ENCODE data around the gene FAM50B. TPM values are rescaled to one million over a fixed set of nuclear protein-coding genes. Genes with fewer than 3 reads are reported as not detected.

FAM50B gene
- total and polyA plus RNA-seq, 2 of the 4 experiments (the other 2 are of a cell fraction): 4.1 to 7.4 TPM

- Histone ChIP-seq H2AK9ac (replicated peaks; ENCODE audit: low read depth, low read length, poor library complexity) (no peak overlapping the region), H3K4me3 (ENCODE audit: insufficient read depth, low read depth, low read length) (no peak overlapping the region), H3K4me2 (ENCODE audit: low read depth, low read length) (no peak overlapping the region), H4K91ac (ENCODE audit: insufficient read depth, low read depth, low read length) (no peak overlapping the region), H3K9me1 (ENCODE audit: insufficient read depth, low read length) (no peaks in the 10 kb centered on the region; the same call in 1 of the 2 replicates), H2AFZ (replicated peaks; ENCODE audit: low read length, poor library complexity) (no peak overlapping the region), H3K27ac (ENCODE audit: insufficient read depth, low read length) (no peak overlapping the region), H2BK120ac (ENCODE audit: low read depth, low read length) (no peak overlapping the region), H3K36me3 (ENCODE audit: control insufficient read depth, insufficient read depth, low read length) (no peaks in the 10 kb centered on the region), H3K18ac (ENCODE audit: low read depth, low read length) (no peak overlapping the region), H4K20me1 (ENCODE audit: insufficient read depth, low read length) (no peaks in the 10 kb centered on the region), H2BK15ac (ENCODE audit: low read depth, low read length) (no peak overlapping the region), H2BK20ac (ENCODE audit: low read depth, low read length) (no peak overlapping the region), H3K4ac (ENCODE audit: low read depth, low read length) (no peak overlapping the region), H2AK5ac (ENCODE audit: low read depth, low read length) (no peak overlapping the region), H3K9ac (ENCODE audit: low read depth, low read length) (no peak overlapping the region), H3K23ac (ENCODE audit: low read depth, low read length) (no peak overlapping the region), H3K56ac (ENCODE audit: extremely low read depth, insufficient read depth, low read length) (no peak overlapping the region), H3K27me3 (ENCODE audit: control insufficient read depth, insufficient read depth, low read length) (peaks cover 2% of the 10 kb centered on the region; the same call in 1 of the 2 replicates), H3K4me1 (ENCODE audit: control insufficient read depth, insufficient read depth, low read length) (no peaks in the 10 kb centered on the region), H4K8ac (ENCODE audit: low read depth in 2 of 2, low read length in 2 of 2) (no peak overlapping the region), H2BK5ac (ENCODE audit: low read depth, low read length, poor library complexity, severe bottlenecking) (no peak overlapping the region), H3K14ac (replicated peaks; ENCODE audit: low read depth, low read length) (no peak overlapping the region), H3K79me1 (ENCODE audit: low read depth in 1 of 2, low read length in 2 of 2) (no peaks in the 10 kb centered on the region), H4K5ac (ENCODE audit: low read depth, low read length) (no peak overlapping the region), H3K9me3 (ENCODE audit: control insufficient read depth, insufficient read depth, low read length) (no peaks in the 10 kb centered on the region)
- intact Hi-C loops (cut with micrococcal nuclease): no loop called here
- ATAC-seq (ENCODE audit: low read depth) (no peak), DNase-seq (peak; percentile 25)
- ChIA-PET CTCF (no interaction called here), POLR2A (ENCODE audit: unreplicated experiment) (interaction anchor here (0.6 kb wide), 1 partner anchor 29 kb away, joined by 4 read pairs; no protein-coding TSS in a partner anchor)
- WGBS, 2 experiments (ENCODE audit: extremely low coverage in 2 of 2, insufficient read length in 1 of 2): no CpG with 5 or more reads among the region's 4 CpGs
- TF ChIP-seq CTCF (conservative IDR thresholded peaks at IDR 0.05; ENCODE audit: low read depth, low read length): no peak
- no peak for TF ChIP-seq SMC3 (IDR thresholded peaks at IDR 0.05; ENCODE audit: low read depth, low read length)
- TF ChIP-seq, protein P1, sequence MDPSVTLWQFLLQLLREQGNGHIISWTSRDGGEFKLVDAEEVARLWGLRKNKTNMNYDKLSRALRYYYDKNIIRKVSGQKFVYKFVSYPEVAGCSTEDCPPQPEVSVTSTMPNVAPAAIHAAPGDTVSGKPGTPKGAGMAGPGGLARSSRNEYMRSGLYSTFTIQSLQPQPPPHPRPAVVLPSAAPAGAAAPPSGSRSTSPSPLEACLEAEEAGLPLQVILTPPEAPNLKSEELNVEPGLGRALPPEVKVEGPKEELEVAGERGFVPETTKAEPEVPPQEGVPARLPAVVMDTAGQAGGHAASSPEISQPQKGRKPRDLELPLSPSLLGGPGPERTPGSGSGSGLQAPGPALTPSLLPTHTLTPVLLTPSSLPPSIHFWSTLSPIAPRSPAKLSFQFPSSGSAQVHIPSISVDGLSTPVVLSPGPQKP (IDR thresholded peaks at IDR 0.05; ENCODE audit: borderline replicate concordance, low read depth, low read length): no peak
- no peak for TF ChIP-seq FOS (IDR thresholded peaks at IDR 0.05; ENCODE audit: low read depth, low read length)
- no peak for TF ChIP-seq RFX5 (IDR thresholded peaks at IDR 0.05; ENCODE audit: low read depth, low read length)
- no peak for TF ChIP-seq POLR2A (IDR thresholded peaks at IDR 0.05; ENCODE audit: low read depth, low read length)
- no peak for TF ChIP-seq MXI1 (IDR thresholded peaks at IDR 0.05; ENCODE audit: borderline replicate concordance, low read depth, low read length)
- no peak for TF ChIP-seq NFE2L2 (IDR thresholded peaks at IDR 0.05; ENCODE audit: low read depth, low read length)
- no peak for TF ChIP-seq RAD21 (IDR thresholded peaks at IDR 0.05; ENCODE audit: low read length)
- no peak for TF ChIP-seq MAZ (IDR thresholded peaks at IDR 0.05; ENCODE audit: borderline replicate concordance, low read depth, low read length)
- TF ChIP-seq RCOR1 (IDR thresholded peaks at IDR 0.05; ENCODE audit: insufficient replicate concordance, low read length): no peak
- TF ChIP-seq CEBPB (IDR thresholded peaks at IDR 0.05; ENCODE audit: low read depth, low read length): no peak
- TF ChIP-seq BHLHE40 (IDR thresholded peaks at IDR 0.05; ENCODE audit: low read depth, low read length): no peak
- dilution Hi-C loops (cut with HindIII; ENCODE audit: low sequenced_read_pairs, unreplicated experiment): no loop called here
- in situ Hi-C loops (cut with MboI; ENCODE audit: low sequenced_read_pairs): no loop called here
- BruUV-seq (replicated peaks): no TSS peak
Measured at GRCh38 chr6:3876866-3877265, 27.7 kb downstream of the FAM50B start.

Data from IMR-90 (cell line).